ENCODE measurements around the gene USP37. TPM values are rescaled to one million over a fixed set of nuclear protein-coding genes. Genes with fewer than 3 reads are reported as not detected.

The USP37 gene
- total RNA-seq, 1 experiment from 2014 or later: 23.5 TPM

DNA sequence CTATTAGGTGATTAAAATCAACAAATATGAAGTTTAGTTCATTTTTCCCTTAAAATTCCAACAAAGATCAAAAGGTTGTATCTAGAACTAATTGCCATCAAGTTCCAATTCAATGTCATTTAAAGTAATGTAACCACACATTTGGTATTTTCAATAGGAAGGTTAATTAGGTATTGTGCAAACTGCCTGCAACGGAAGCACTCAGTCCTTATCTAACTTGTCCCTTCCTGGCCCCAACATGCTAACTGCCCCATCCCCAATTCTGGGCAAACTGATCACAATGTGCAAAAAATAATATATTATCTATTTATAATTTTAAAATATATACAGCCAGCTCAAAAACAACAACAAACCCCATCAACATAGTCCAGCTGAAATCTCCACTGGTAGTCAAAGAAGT lies 116.1 kb downstream of the USP37 start:
- Histone ChIP-seq H3K9me3 (ENCODE audit: control insufficient read depth in 1 of 2, insufficient read depth in 1 of 2, low read depth in 1 of 2, low read length in 2 of 2) (no peaks in the 10 kb centered on the region), H3K9me2 (ENCODE audit: insufficient read depth) (no peaks in the 10 kb centered on the region), H2AFZ (ENCODE audit: low read depth, low read length, poor library complexity, severe bottlenecking) (no peak overlapping the region), H3K79me2 (ENCODE audit: insufficient read depth, low read length) (no peaks in the 10 kb centered on the region), H3K36me3 (ENCODE audit: control insufficient read depth in 1 of 2, insufficient read depth in 2 of 2, low read length in 2 of 2) (peaks cover 16 to 21% of the 10 kb centered on the region in 2 experiments), H3K4me1 (ENCODE audit: control insufficient read depth in 1 of 2, insufficient read depth in 2 of 2, low read length in 2 of 2) (peaks cover 17% of the 10 kb centered on the region in 2 experiments), H4K20me1 (ENCODE audit: insufficient read depth) (no peaks in the 10 kb centered on the region), H3K4me2 (ENCODE audit: low read length) (no peak overlapping the region), H3K4me3 (replicated peaks in 1 of 2; ENCODE audit: low read depth in 1 of 2, low read length in 2 of 2) (no peak overlapping the region), H3K9ac (ENCODE audit: low read length) (no peak overlapping the region), H3K27ac (ENCODE audit: low read depth, low read length) (no peak overlapping the region), H3K27me3 (ENCODE audit: insufficient read depth, low read length) (no peaks in the 10 kb centered on the region)
- TF ChIP-seq RAD21 (IDR thresholded peaks at IDR 0.05; ENCODE audit: low read depth): no peak
- TF ChIP-seq POLR2A (IDR thresholded peaks at IDR 0.05; ENCODE audit: borderline replicate concordance, extremely low read depth, insufficient read depth, insufficient read length): no peak
- TF ChIP-seq, protein P1, sequence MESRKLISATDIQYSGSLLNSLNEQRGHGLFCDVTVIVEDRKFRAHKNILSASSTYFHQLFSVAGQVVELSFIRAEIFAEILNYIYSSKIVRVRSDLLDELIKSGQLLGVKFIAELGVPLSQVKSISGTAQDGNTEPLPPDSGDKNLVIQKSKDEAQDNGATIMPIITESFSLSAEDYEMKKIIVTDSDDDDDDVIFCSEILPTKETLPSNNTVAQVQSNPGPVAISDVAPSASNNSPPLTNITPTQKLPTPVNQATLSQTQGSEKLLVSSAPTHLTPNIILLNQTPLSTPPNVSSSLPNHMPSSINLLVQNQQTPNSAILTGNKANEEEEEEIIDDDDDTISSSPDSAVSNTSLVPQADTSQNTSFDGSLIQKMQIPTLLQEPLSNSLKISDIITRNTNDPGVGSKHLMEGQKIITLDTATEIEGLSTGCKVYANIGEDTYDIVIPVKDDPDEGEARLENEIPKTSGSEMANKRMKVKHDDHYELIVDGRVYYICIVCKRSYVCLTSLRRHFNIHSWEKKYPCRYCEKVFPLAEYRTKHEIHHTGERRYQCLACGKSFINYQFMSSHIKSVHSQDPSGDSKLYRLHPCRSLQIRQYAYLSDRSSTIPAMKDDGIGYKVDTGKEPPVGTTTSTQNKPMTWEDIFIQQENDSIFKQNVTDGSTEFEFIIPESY (IDR thresholded peaks at IDR 0.05; ENCODE audit: extremely low read depth, insufficient replicate concordance, low read length): no peak
- no peak for TF ChIP-seq YY1 (IDR thresholded peaks at IDR 0.05; ENCODE audit: extremely low read depth, insufficient replicate concordance, low read depth, low read length)
- TF ChIP-seq JUND (IDR thresholded peaks at IDR 0.05): no peak
- no peak for TF ChIP-seq MAX (IDR thresholded peaks at IDR 0.05)
- TF ChIP-seq ATF3 (IDR thresholded peaks at IDR 0.05): no peak
- no peak for TF ChIP-seq CEBPB (IDR thresholded peaks at IDR 0.05; ENCODE audit: low read depth)
- no peak for TF ChIP-seq ZFX (IDR thresholded peaks at IDR 0.05)
- TF ChIP-seq SIN3A (IDR thresholded peaks at IDR 0.05; ENCODE audit: low read depth): no peak
- intact Hi-C loops (cut with micrococcal nuclease): no loop called here
- ATAC-seq (no peak), DNase-seq (ENCODE audit: low read depth, low spot score) (no peak)
- POLR2A ChIA-PET: no interaction called here
- TSS peak; percentile 3 for BruUV-seq (replicated peaks)
- RAD21 ChIA-PET (ENCODE audit: low non-redundant PET in 1 of 2, low total read pairs in 2 of 2, uncharacterized antibody in 2 of 2, unreplicated experiment in 2 of 2): no interaction called here
- CTCF ChIA-PET: no interaction called here

Data from HCT116 (cell line).